Parietal lobe (tissue), 1 donor: Measurements from ENCODE around the gene PRR7. TPM values are rescaled to one million over a fixed set of nuclear protein-coding genes. Genes with fewer than 3 reads are reported as not detected.

Experiments
- total RNA-seq: library from RNA; depleted of rRNA; stranded (reverse); fragments of >200 nt; gene quantifications from one replicate; pipeline ENCODE4 v1.2.3, GENCODE V29; 2014

Gene PRR7
- 11.9 TPM for total RNA-seq

GRCh38 chr5:177446200-177447065 lies at the start of gene PRR7:
PRR7 (plus strand) TSS chr5:177446814; CDS start chr5:177455068, 8,254 bp downstream.

GRCh38 chr5:177399997-177400868 lies 46.4 kb upstream of the PRR7 start, which contains the start of gene PFN3:
PFN3 (minus strand) TSS chr5:177400661; CDS start chr5:177400576, 85 bp downstream.

GRCh38 chr5:177409043-177409801 lies 37.4 kb upstream of the PRR7 start, which contains the start of gene F12:
F12 (minus strand) TSS chr5:177409564; CDS start chr5:177409527, 37 bp downstream.

GRCh38 chr5:177426566-177427210 lies 19.9 kb upstream of the PRR7 start, which contains the start of gene GRK6:
GRK6 (plus strand) TSS chr5:177426676; CDS start chr5:177426846, 170 bp downstream.

GRCh38 chr5:177473443-177474001 lies 26.9 kb downstream of the PRR7 start, which contains the start of gene DBN1:
DBN1 (minus strand) TSS chr5:177473634; CDS start chr5:177473521, 113 bp downstream.

GRCh38 chr5:177497292-177498012 lies 50.8 kb downstream of the PRR7 start, which contains the start of gene PDLIM7:
PDLIM7 (minus strand) TSS chr5:177497604; CDS start chr5:177496512, 1,092 bp downstream.

Other genes starting within 250 kb of the PRR7 start
- 13.8 TPM for gene RAB24, start 143.1 kb upstream of the PRR7 start, total RNA-seq
- 29.7 TPM for gene PRELID1, start 143.0 kb upstream of the PRR7 start, total RNA-seq
- gene MXD3, start 134.9 kb upstream of the PRR7 start, total RNA-seq: 10.3 TPM
- 93.0 TPM for gene LMAN2, start 95.1 kb upstream of the PRR7 start, total RNA-seq
- 5.0 TPM for gene RGS14, start 88.9 kb upstream of the PRR7 start, total RNA-seq
- not detected for gene SLC34A1, start 62.4 kb upstream of the PRR7 start, total RNA-seq
- 1.6 TPM for gene PFN3, start 46.2 kb upstream of the PRR7 start, total RNA-seq
- 3.4 TPM for gene F12, start 37.2 kb upstream of the PRR7 start, total RNA-seq
- 24.1 TPM for gene GRK6, start 20.1 kb upstream of the PRR7 start, total RNA-seq
- gene DBN1, start 26.8 kb downstream of the PRR7 start, total RNA-seq: 224 TPM
- 9.1 TPM for gene PDLIM7, start 50.8 kb downstream of the PRR7 start, total RNA-seq
- gene DOK3, start 63.0 kb downstream of the PRR7 start, total RNA-seq: 9.1 TPM
- 92.6 TPM for gene DDX41, start 70.1 kb downstream of the PRR7 start, total RNA-seq
- gene FAM193B, start 107.7 kb downstream of the PRR7 start, total RNA-seq: 60.4 TPM
- 24.4 TPM for gene TMED9, start 145.4 kb downstream of the PRR7 start, total RNA-seq
- 20.7 TPM for gene B4GALT7, start 153.3 kb downstream of the PRR7 start, total RNA-seq